Activated T-helper 2 cell treated with anti-CD3 and anti-CD28 coated beads, Interferon-gamma antibody, Interleukin-2, Interleukin-4, amounts not matched to agents 10 μg/mL and 5 μg/mL and 100 μg/mL, durations not matched to agents 14 hours and 24 hours and 36 hours (primary cell): ENCODE results near the gene CASZ1. TPM values are rescaled to one million over a fixed set of nuclear protein-coding genes. Genes with fewer than 3 reads are reported as not detected.

Source experiments
- DNase-seq: peaks from one replicate; pipeline ENCODE4 v3.0.0; 2021; ENCODE audit warnings: low spot score
- H3K27ac Mint-ChIP-seq: one replicate; pipeline ENCODE4 v1.8.0; 2021; ENCODE audit warnings: mixed read lengths
- H3K27me3 Mint-ChIP-seq: one replicate; pipeline ENCODE4 v1.8.0; 2021; ENCODE audit warnings: low read depth, mixed read lengths
- H3K36me3 Mint-ChIP-seq: one replicate; pipeline ENCODE4 v1.8.0; 2021; ENCODE audit warnings: low read depth, mixed read lengths
- H3K4me1 Mint-ChIP-seq: one replicate; pipeline ENCODE4 v1.8.0; 2021; ENCODE audit warnings: low read depth, mixed read lengths
- H3K4me3 Mint-ChIP-seq: one replicate; pipeline ENCODE4 v1.8.0; 2021; ENCODE audit warnings: low read depth, mild to moderate bottlenecking, moderate library complexity, mixed read lengths
- H3K9me3 Mint-ChIP-seq: one replicate; pipeline ENCODE4 v1.8.0; 2021; ENCODE audit warnings: mixed read lengths
- intact Hi-C: fragments of 100-400 bp; cut with micrococcal nuclease; formaldehyde crosslinking; loops from one replicate; pipeline ENCODE4 v1.15.1; 2023
- total RNA-seq: library from RNA; stranded (reverse); gene quantifications from 2 replicates; pipeline ENCODE4 v1.2.3, GENCODE V29; 2022

CASZ1 gene
- total RNA-seq, 1 donor from 2014 or later = 9.9 TPM

- no peak for DNase-seq
- H3K27me3 Mint-ChIP-seq = no peaks in the 10 kb centered on the region
These were observed 201.7 kb downstream of the CASZ1 start for GRCh38 chr1:10594595-10595223.

GRCh38 chr1:10593750-10594149 lies 202.7 kb downstream of the CASZ1 start:
- H3K4me1 Mint-ChIP-seq = peaks cover 2% of the 10 kb centered on the region
- no peak for DNase-seq
- no peak overlapping the region for H3K27ac Mint-ChIP-seq
- H3K9me3 Mint-ChIP-seq = no peaks in the 10 kb centered on the region
- H3K36me3 Mint-ChIP-seq = no peaks in the 10 kb centered on the region
- intact Hi-C loops = no loop called here
- H3K27me3 Mint-ChIP-seq = no peaks in the 10 kb centered on the region
- no peak overlapping the region for H3K4me3 Mint-ChIP-seq

More at GRCh38 chr1:10594595-10595223, 201.7 kb downstream of the CASZ1 start:
- H3K4me1 Mint-ChIP-seq = peaks cover 2% of the 10 kb centered on the region
- H3K27ac Mint-ChIP-seq = no peak overlapping the region
- H3K36me3 Mint-ChIP-seq = no peaks in the 10 kb centered on the region
- H3K9me3 Mint-ChIP-seq = no peaks in the 10 kb centered on the region
- no peak overlapping the region for H3K4me3 Mint-ChIP-seq
- intact Hi-C loops = no loop called here

GRCh38 chr1:10592373-10592772 lies 204.1 kb downstream of the CASZ1 start:
- H3K4me1 Mint-ChIP-seq = peaks cover 2% of the 10 kb centered on the region
- H3K36me3 Mint-ChIP-seq = no peaks in the 10 kb centered on the region
- intact Hi-C loops = no loop called here
- no peak for DNase-seq
- H3K27ac Mint-ChIP-seq = no peak overlapping the region
- H3K27me3 Mint-ChIP-seq = no peaks in the 10 kb centered on the region
- no peak overlapping the region for H3K4me3 Mint-ChIP-seq
- H3K9me3 Mint-ChIP-seq = no peaks in the 10 kb centered on the region

- intact Hi-C loops = no loop called here
- H3K27me3 Mint-ChIP-seq = no peaks in the 10 kb centered on the region
- H3K36me3 Mint-ChIP-seq = no peaks in the 10 kb centered on the region
These were observed 205.4 kb downstream of the CASZ1 start for GRCh38 chr1:10591010-10591409.

GRCh38 chr1:10589074-10589473 lies 207.4 kb downstream of the CASZ1 start:
- no peaks in the 10 kb centered on the region for H3K36me3 Mint-ChIP-seq
- H3K4me1 Mint-ChIP-seq = peaks cover 5% of the 10 kb centered on the region
- H3K4me3 Mint-ChIP-seq = no peak overlapping the region
- no peaks in the 10 kb centered on the region for H3K9me3 Mint-ChIP-seq
- H3K27me3 Mint-ChIP-seq = no peaks in the 10 kb centered on the region
- DNase-seq = no peak
- intact Hi-C loops = no loop called here
- no peak overlapping the region for H3K27ac Mint-ChIP-seq

More at GRCh38 chr1:10591010-10591409, 205.4 kb downstream of the CASZ1 start:
- Mint-ChIP-seq H3K27ac (no peak overlapping the region), H3K9me3 (no peaks in the 10 kb centered on the region), H3K4me1 (peaks cover 4% of the 10 kb centered on the region), H3K4me3 (no peak overlapping the region)
- no peak for DNase-seq

GRCh38 chr1:10588640-10589039 lies 207.8 kb downstream of the CASZ1 start:
- intact Hi-C loops = no loop called here
- no peak for DNase-seq
- H3K4me1 Mint-ChIP-seq = peaks cover 7% of the 10 kb centered on the region
- H3K27ac Mint-ChIP-seq = no peak overlapping the region
- H3K4me3 Mint-ChIP-seq = no peak overlapping the region
- no peaks in the 10 kb centered on the region for H3K9me3 Mint-ChIP-seq
- H3K27me3 Mint-ChIP-seq = no peaks in the 10 kb centered on the region
- no peaks in the 10 kb centered on the region for H3K36me3 Mint-ChIP-seq

Other genes starting within 250 kb of the CASZ1 start
- 190 and 202 TPM in 2 replicates for gene TARDBP, start 216.0 kb upstream of the CASZ1 start, total RNA-seq